Retinal pigment epithelial cell (primary cell): ENCODE measurements around the gene PPP1R1B.

Source experiments
- DNase-seq: peaks from one replicate; pipeline ENCODE4 v3.0.0-alpha.2; 2010; ENCODE audit warnings: low read depth
- H3K4me3 ChIP-seq: 2 replicates; pipeline ENCODE4 v1.5.1; 2011; ENCODE audit warnings: mild to moderate bottlenecking, low read length, control low read depth, moderate library complexity
- CTCF ChIP-seq: conservative IDR thresholded peaks from 2 replicates; pipeline ENCODE4 v1.5.1; 2011; ENCODE audit warnings: low read depth, low read length, control low read depth, inconsistent platforms

PPP1R1B gene

GRCh38 chr17:39612291-39612894 is 14.4 kb upstream of the PPP1R1B start:
- TF ChIP-seq CTCF: no peak
- DNase-seq: no peak
- H3K4me3 ChIP-seq: no peak overlapping the region

GRCh38 chr17:39612935-39613464 is 13.8 kb upstream of the PPP1R1B start:
- no peak for TF ChIP-seq CTCF
- no peak overlapping the region for H3K4me3 ChIP-seq
- no peak for DNase-seq

GRCh38 chr17:39614545-39615157 is 12.1 kb upstream of the PPP1R1B start:
- no peak for DNase-seq
- no peak overlapping the region for H3K4me3 ChIP-seq
- TF ChIP-seq CTCF: no peak

GRCh38 chr17:39615434-39615833 is 11.3 kb upstream of the PPP1R1B start:
- H3K4me3 ChIP-seq: no peak overlapping the region
- no peak for DNase-seq
- TF ChIP-seq CTCF: no peak

GRCh38 chr17:39617100-39617445 is 9.7 kb upstream of the PPP1R1B start:
- no peak overlapping the region for H3K4me3 ChIP-seq
- no peak for TF ChIP-seq CTCF
- no peak for DNase-seq

- no peak for TF ChIP-seq CTCF
- H3K4me3 ChIP-seq: peak overlapping the region; percentile 66
- no peak for DNase-seq
Measured at GRCh38 chr17:39617446-39618245, 9.1 kb upstream of the PPP1R1B start.
